Right atrium auricular region (tissue), 2 donors: Measurements from ENCODE around the gene MAFB. TPM values are rescaled to one million over a fixed set of nuclear protein-coding genes. Genes with fewer than 3 reads are reported as not detected.

Source experiments
- DNase-seq: peaks from one replicate; pipeline ENCODE4 v3.0.0-alpha.2; 2019; ENCODE audit warnings: low spot score
- H3K27ac ChIP-seq, 2 donors: fragments of 200-600 bp; sonication (generic); 1 replicate in 1 of 2; 2 replicates in 1 of 2; pipeline ENCODE4 v1.5.1; 2016 to 2019
- H3K27me3 ChIP-seq, 2 donors: fragments of 200-600 bp; sonication (generic); one replicate each; pipeline versions ENCODE4 v1.5.1 to v1.6.0; 2017 to 2019
- H3K36me3 ChIP-seq: fragments of 200-600 bp; sonication (generic); one replicate; pipeline ENCODE4 v1.5.1; 2016
- H3K4me1 ChIP-seq, 2 donors: fragments of 200-600 bp; sonication (generic); one replicate each; pipeline versions ENCODE4 v1.5.1 to v1.6.0; 2017 to 2019
- H3K4me3 ChIP-seq, 2 donors: fragments of 200-600 bp; sonication (generic); 1 replicate in 1 of 2; 2 replicates in 1 of 2; pipeline ENCODE4 v1.5.1; 2017 to 2019; ENCODE audit warnings: mild to moderate bottlenecking in 1 of 2, moderate library complexity in 1 of 2
- H3K9me3 ChIP-seq, 2 donors: fragments of 200-600 bp; sonication (generic); one replicate each; pipeline ENCODE4 v1.5.1; 2019
- CTCF ChIP-seq, 2 donors: fragments of 200-600 bp; sonication (generic); IDR thresholded peaks; one replicate each; pipeline ENCODE4 v1.5.1; 2019; ENCODE audit warnings: antibody characterized with exemption in 2 of 2
- total RNA-seq, 2 donors: library from RNA; depleted of rRNA; stranded (reverse); fragments of >200 nt; gene quantifications; one replicate each; pipeline ENCODE4 v1.1.0, GENCODE V29; 2016

MAFB gene
- total RNA-seq, 2 donors from 2014 or later, result 14.2 to 31.7 TPM

GRCh38 chr20:40668449-40669228 is 20.4 kb downstream of the MAFB start:
- Histone ChIP-seq H3K9me3 (no peaks in the 10 kb centered on the region), H3K27ac (no peak overlapping the region)

GRCh38 chr20:40667503-40667902 is 21.5 kb downstream of the MAFB start:
- no peak for DNase-seq
- H3K9me3 ChIP-seq, result no peaks in the 10 kb centered on the region
- H3K4me1 ChIP-seq, result no peaks in the 10 kb centered on the region
- H3K4me3 ChIP-seq, result no peak overlapping the region
- no peaks in the 10 kb centered on the region for H3K36me3 ChIP-seq
- no peak for TF ChIP-seq CTCF (IDR thresholded peaks at IDR 0.05)
- H3K27ac ChIP-seq, result no peak overlapping the region
- H3K27me3 ChIP-seq, result no peaks in the 10 kb centered on the region

More at GRCh38 chr20:40668449-40669228, 20.4 kb downstream of the MAFB start:
- no peak for TF ChIP-seq CTCF (IDR thresholded peaks at IDR 0.05)
- no peak for DNase-seq
- H3K4me1 ChIP-seq, result no peaks in the 10 kb centered on the region
- H3K36me3 ChIP-seq, result no peaks in the 10 kb centered on the region
- no peaks in the 10 kb centered on the region for H3K27me3 ChIP-seq
- H3K4me3 ChIP-seq, result no peak overlapping the region

- H3K27me3 ChIP-seq, result no peaks in the 10 kb centered on the region
- no peaks in the 10 kb centered on the region for H3K36me3 ChIP-seq
- no peak overlapping the region for H3K4me3 ChIP-seq
- H3K9me3 ChIP-seq, result no peaks in the 10 kb centered on the region
- TF ChIP-seq CTCF (IDR thresholded peaks at IDR 0.05), result no peak
- no peak for DNase-seq
- H3K27ac ChIP-seq, result no peak overlapping the region
- no peaks in the 10 kb centered on the region for H3K4me1 ChIP-seq
These were observed 22.7 kb downstream of the MAFB start for GRCh38 chr20:40666336-40666735.

GRCh38 chr20:40664891-40665290 is 24.1 kb downstream of the MAFB start:
- no peak for DNase-seq
- TF ChIP-seq CTCF (IDR thresholded peaks at IDR 0.05), result no peak
- Histone ChIP-seq H3K4me1 (no peaks in the 10 kb centered on the region), H3K27me3 (no peaks in the 10 kb centered on the region), H3K4me3 (no peak overlapping the region), H3K9me3 (no peaks in the 10 kb centered on the region), H3K27ac (no peak overlapping the region), H3K36me3 (no peaks in the 10 kb centered on the region)

- Histone ChIP-seq H3K27ac (no peak overlapping the region), H3K9me3 (no peaks in the 10 kb centered on the region), H3K4me1 (no peaks in the 10 kb centered on the region), H3K36me3 (no peaks in the 10 kb centered on the region), H3K27me3 (no peaks in the 10 kb centered on the region), H3K4me3 (no peak overlapping the region)
- no peak for TF ChIP-seq CTCF (IDR thresholded peaks at IDR 0.05)
- DNase-seq, result no peak
These were observed 24.8 kb downstream of the MAFB start for GRCh38 chr20:40663991-40664880.
